RWPE1 (cell line): ENCODE measurements around the gene NEAT1.
A peak's percentile ranks its signal among the peaks of the same experiment; 100 is the strongest.

Experiments
- CTCF ChIA-PET: fragments of 350-600 bp; sonication (Branson Sonifier 250); formaldehyde crosslinking; extraction: SDS; loops from one replicate; lab custom pipeline; 2021; lab: Yijun Ruan, JAX
- POLR2A ChIA-PET: fragments of 400-600 bp; formaldehyde crosslinking; extraction: SDS; loops from one replicate; lab custom pipeline; 2020; ENCODE audit warnings: antibody characterized with exemption; ENCODE audit not compliant: low non-redundant PET; lab: Yijun Ruan, JAX
- DNase-seq: peaks from one replicate; pipeline ENCODE4 v3.0.0; 2012; ENCODE audit warnings: low spot score
- H3K27ac ChIP-seq: fragments of 450-650 bp; 2 replicates; pipeline ENCODE4 v1.5.1; 2017
- CTCF ChIP-seq: fragments of 450-650 bp; conservative IDR thresholded peaks from 2 replicates; pipeline ENCODE4 v1.5.1; 2017; ENCODE audit warnings: low read depth, mild to moderate bottlenecking

The NEAT1 gene

GRCh38 chr11:65473278-65473860 lies 50.8 kb downstream of the NEAT1 start:
- no peak for TF ChIP-seq CTCF
- DNase-seq = no peak
- peak overlapping the region; percentile 95 for H3K27ac ChIP-seq
- ChIA-PET CTCF (interaction anchor here (0.6 kb wide), 1 partner anchor 32 kb away, joined by 4 read pairs; no protein-coding TSS in a partner anchor), POLR2A (interaction anchor here (1.2 kb wide), 1 partner anchor 20 kb away, joined by 5 read pairs; no protein-coding TSS in a partner anchor)

- POLR2A ChIA-PET = interaction anchor here (0.7 to 0.8 kb wide), 2 partner anchors 22 to 33 kb away, joined by 3 to 4 read pairs; no protein-coding TSS in a partner anchor
Measured at GRCh38 chr11:65474864-65475263, 52.3 kb downstream of the NEAT1 start.

GRCh38 chr11:65476632-65477148 lies 54.1 kb downstream of the NEAT1 start:
- POLR2A ChIA-PET = interaction anchor here (1.0 to 2.5 kb wide), 5 partner anchors 9 to 25 kb away, joined by 3 to 19 read pairs (median 6); partner anchors contain the start of gene MALAT1
- DNase-seq = no peak
- H3K27ac ChIP-seq = peak overlapping the region; percentile 99
- CTCF ChIA-PET = interaction anchor here (0.7 to 0.8 kb wide), 2 partner anchors 21 to 95 kb away, joined by 3 to 4 read pairs; no protein-coding TSS in a partner anchor
- TF ChIP-seq CTCF = no peak

More at GRCh38 chr11:65474864-65475263, 52.3 kb downstream of the NEAT1 start:
- TF ChIP-seq CTCF = no peak
- CTCF ChIA-PET = interaction anchor here (0.6 kb wide), 1 partner anchor 208 kb away, joined by 4 read pairs; no protein-coding TSS in a partner anchor
- no peak for DNase-seq
- peak overlapping the region; percentile 95 for H3K27ac ChIP-seq

GRCh38 chr11:65477149-65477965 lies 54.8 kb downstream of the NEAT1 start:
- TF ChIP-seq CTCF = no peak
- POLR2A ChIA-PET = interaction anchor here (0.5 to 2.5 kb wide), 15 partner anchors 9 to 57 kb away, joined by 3 to 19 read pairs (median 5); partner anchors contain the start of gene MALAT1
- CTCF ChIA-PET = interaction anchor here (0.6 to 0.8 kb wide), 2 partner anchors 63 to 94 kb away, joined by 3 to 4 read pairs; no protein-coding TSS in a partner anchor
- peak; percentile 94 for DNase-seq
- peak overlapping the region; percentile 99 for H3K27ac ChIP-seq

- ChIA-PET POLR2A (interaction anchor here (0.5 to 2.5 kb wide), 7 partner anchors 14 to 29 kb away, joined by 3 to 19 read pairs (median 6); no protein-coding TSS in a partner anchor), CTCF (interaction anchor here (1.2 kb wide), 1 partner anchor 13 kb away, joined by 3 read pairs; no protein-coding TSS in a partner anchor)
- no peak for DNase-seq
- no peak for TF ChIP-seq CTCF
- peak overlapping the region; percentile 99 for H3K27ac ChIP-seq
Measured at GRCh38 chr11:65478388-65479183, 56.0 kb downstream of the NEAT1 start.
